ENCODE results near the gene NAV2.

The NAV2 gene

DNA sequence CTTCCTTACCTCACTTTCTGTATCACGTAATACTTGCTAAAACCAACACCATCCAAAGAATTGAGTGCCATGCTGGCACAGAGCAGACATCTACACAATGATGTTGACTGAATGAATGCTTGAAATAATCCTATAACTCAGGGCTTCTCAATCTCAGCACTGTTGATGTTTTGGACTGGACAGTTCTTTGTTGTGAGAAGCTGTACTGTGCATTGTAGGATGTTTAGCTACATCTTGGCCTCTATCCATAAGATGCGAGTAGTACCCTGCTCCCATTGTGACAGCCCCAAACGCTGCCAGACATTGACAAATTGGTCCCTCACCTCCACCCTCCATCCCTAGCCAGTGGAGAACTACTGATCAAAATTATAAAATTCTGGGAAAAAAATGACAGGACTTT, 153.4 kb downstream of the NAV2 start:
- no peak for DNase-seq (ENCODE audit: low spot score)

GRCh38 chr11:19866521-19866920, 153.9 kb downstream of the NAV2 start:
- no peak for DNase-seq (ENCODE audit: low spot score)

DNA sequence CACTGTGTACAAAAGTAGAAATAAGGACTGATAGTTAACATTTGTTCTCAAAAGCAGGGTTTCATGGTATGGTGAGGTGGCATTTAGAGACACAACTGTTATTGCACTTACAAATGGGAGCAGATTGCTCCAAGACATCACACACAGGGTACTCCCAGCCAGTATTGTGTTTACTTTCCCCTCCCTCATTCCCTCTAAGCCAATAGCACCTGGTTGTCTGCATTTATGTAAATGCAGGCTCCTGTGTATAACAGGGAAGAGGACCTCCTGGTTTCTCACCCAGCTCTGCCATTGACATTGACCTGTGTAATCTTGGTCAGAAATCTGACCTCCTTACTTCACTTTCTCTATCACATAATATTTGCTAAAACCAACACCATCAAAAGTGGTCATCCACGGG, 154.4 kb downstream of the NAV2 start:
- no peak for DNase-seq (ENCODE audit: low spot score)

DNA sequence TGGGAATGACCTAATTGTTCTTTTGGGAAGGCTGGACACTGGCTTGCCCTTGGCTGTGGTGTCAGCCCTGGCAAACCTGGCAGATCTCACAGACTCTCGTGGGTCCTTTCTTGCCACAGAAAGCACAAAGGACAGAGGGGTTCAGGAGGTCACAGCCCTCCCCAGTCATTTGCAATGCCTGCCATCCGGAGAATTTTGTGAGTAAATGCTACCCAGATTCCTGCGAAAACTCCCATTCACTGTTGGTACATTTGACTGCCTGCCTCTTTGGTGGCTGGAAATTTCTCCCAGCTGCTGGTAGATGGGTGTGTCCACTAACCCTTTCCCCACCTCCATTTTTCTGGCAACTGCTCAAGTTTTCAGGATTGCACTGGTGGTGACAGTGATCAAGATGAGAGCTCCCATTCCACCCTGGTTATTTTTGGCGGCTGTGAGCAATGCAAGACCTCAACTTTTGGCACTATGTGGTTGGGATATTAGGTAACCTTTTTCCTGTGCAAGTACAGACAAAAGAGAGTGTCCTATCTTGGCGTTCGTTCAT, 155.7 kb downstream of the NAV2 start:
- no peak for DNase-seq (ENCODE audit: low spot score)

DNA sequence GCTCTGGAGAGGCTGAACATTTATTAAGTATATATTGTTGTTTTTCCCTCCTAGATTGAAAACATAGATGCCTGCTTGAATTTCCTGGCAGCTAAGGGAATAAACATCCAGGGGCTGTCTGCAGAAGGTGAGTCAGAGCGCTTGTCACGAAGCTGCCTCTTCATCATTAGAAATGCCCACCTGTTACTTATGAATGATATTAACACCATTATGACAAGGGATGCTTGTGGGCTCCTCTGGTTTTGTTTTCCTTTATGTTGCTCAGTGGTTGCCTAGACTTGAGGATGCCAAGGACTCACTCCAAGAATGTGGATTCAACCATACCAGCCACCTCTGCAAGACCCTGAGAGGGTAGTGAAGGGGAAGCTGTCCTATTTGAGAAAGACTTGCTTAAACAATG, 156.2 kb downstream of the NAV2 start:
- DNase-seq (ENCODE audit: low spot score), result no peak

DNA sequence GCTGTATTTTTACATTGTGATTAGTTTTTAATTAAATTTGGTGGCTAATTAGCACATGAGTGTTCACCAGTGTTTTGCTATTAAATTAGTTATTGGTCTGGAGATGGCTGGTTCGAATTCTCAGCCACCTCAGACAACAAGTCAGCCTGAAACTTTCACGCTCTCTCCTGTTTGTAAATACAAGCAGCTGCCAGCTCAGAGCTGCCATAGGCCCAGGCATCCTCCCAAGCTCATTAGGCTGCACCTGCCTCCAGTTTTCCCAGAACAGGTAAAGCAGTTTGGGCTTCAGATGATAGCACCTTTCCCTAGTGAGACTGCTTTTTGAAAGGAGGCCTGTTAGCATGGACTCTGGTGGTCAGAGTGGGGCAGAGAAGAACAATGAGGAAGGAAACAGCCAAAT, 156.8 kb downstream of the NAV2 start:
- no peak for DNase-seq (ENCODE audit: low spot score)

- DNase-seq (ENCODE audit: low spot score), result no peak
Measured at GRCh38 chr11:19869946-19870589, 157.4 kb downstream of the NAV2 start.

GRCh38 chr11:19871531-19871930, 158.9 kb downstream of the NAV2 start:
- no peak for DNase-seq (ENCODE audit: low spot score)

GRCh38 chr11:19872512-19873145, 160.0 kb downstream of the NAV2 start:
- DNase-seq (ENCODE audit: low spot score), result no peak

- no peak for DNase-seq (ENCODE audit: low spot score)
Measured at GRCh38 chr11:19873730-19874129, 161.1 kb downstream of the NAV2 start.

DNA sequence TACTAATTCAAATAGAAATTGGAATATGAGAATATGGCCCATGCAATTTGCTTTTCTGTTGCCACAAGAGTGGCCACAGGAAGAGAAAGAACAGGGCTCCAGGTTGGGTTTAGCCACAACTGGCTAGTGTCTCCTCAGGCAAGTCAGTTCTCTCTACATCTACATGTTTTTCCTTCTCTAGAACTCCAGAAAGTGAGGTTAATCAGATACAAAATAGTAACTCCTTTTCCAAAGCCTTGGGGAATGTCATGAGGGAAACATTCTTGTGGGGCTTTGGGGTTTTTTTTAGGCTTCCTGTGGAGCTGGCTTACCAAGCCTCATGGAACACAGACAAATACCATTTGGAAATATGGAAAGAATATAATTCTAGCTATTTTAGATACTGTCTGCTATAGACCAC, 161.6 kb downstream of the NAV2 start:
- DNase-seq (ENCODE audit: low spot score), result no peak

GRCh38 chr11:19876750-19877149, 164.1 kb downstream of the NAV2 start:
- DNase-seq (ENCODE audit: low spot score), result no peak

GRCh38 chr11:19878520-19878919, 165.9 kb downstream of the NAV2 start:
- no peak for DNase-seq (ENCODE audit: low spot score)

- DNase-seq (ENCODE audit: low spot score), result no peak
Measured at GRCh38 chr11:19879307-19880087, 166.9 kb downstream of the NAV2 start.

DNA sequence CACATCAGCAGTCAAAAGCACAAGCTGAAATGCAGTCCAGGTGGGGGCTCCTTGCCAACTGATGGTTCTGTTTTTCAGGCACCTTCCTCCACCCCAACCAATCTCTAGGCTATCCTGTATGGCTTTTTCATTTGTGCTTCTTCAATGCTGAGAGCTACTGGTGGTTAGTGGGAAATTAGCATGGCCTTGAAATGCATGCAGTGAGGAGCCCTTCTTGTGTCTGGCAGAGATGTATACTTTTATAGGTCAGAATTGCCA, 167.4 kb downstream of the NAV2 start:
- DNase-seq (ENCODE audit: low spot score), result no peak

GRCh38 chr11:19881177-19881576, 168.5 kb downstream of the NAV2 start:
- DNase-seq (ENCODE audit: low spot score), result no peak

DNA sequence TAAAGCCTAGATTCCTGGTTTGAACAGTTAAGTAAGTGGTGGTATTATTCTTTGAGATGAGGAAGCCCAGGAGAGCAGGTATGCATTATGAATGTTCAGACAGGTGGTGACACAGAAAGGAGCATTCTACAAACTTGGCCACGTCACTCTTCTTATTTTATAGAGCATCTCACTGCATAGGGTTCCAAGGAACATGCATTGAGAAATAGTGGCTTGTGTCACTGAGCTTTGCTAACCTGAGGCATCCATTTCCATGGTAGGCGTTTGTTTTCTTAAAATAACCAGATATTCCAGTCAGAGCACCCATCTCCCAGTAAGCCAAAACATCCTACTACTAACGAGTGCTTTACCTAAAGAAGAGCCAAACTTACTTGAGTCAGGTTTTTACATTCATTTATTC, 169.7 kb downstream of the NAV2 start:
- DNase-seq (ENCODE audit: low spot score), result no peak

DNA sequence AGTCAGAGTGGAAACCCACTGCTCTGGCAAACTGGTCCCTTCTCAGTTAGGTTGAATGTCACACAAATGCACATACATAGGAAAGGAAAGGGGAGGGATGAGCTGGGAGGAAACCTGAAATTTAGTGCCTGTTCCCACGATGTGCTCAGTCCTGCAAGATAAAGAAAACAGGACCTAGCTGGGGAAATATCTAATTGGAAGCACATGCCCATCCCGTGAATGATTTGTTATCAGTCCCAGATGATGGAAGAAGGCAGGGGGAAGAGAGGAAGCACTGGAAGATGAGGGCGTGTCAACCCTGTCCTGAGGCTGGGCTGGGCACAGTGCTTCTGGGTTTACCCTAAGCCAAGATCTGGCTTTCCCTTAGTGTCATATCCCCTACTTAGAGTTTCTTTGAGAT, 173.9 kb downstream of the NAV2 start:
- DNase-seq (ENCODE audit: low spot score), result no peak

DNA sequence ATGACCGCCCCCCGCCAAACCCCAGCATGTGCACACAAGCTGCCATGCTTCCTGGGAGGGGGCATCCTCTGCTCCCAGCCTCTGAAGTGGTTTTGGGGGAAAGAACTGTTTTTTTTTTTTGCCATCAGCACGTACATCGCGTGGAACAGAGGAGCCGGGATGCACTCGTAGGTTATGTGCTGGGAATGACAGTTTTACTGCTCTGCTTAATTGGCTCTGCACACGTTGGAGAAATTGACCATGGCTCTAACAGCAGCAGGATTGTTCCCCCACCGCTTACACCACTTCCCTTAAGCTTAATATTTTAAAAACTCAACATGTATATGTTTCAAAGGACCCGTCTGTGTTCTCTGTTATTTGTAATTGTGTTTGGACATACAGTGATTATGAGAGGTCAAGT, 175.2 kb downstream of the NAV2 start:
- no peak for DNase-seq (ENCODE audit: low spot score)

DNA sequence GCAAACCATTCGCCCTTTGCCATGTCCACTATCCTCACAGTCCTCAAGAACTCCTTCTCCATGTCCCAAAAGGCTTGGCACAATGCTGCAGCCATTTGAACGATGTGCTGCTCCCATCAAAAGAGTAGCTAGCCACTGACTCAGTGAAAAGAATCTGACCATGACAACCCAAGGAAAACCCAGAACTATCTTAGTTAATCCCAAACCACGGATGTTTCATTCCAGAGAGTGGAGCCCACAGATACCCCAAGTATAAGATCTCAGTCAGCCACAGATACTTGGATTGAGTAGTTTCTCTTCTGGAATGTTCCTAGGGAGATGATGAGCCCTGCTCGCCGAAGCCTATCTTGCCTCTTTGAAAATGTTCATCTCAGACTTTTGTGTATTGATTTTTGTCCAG, 176.9 kb downstream of the NAV2 start:
- DNase-seq (ENCODE audit: low spot score), result no peak

DNA sequence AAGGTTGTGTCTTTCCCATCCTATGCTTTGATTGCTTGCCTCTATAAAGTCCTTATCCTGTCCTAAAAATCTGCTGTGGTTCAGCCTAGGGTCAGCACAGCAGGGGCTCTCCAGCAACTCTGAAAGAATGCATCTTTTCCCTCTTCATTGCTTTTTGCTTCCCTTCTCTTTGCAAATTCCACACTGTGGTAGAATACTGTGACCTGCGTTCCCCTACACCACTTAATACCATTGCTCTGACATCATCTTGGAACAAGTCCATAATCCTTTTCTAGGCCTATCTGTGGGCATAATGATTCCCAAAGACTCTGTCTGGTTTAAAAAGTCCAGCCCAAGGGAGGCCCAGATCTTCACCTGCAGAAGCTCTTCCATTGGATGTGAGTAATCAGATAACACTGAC, 177.7 kb downstream of the NAV2 start:
- no peak for DNase-seq (ENCODE audit: low spot score)

GRCh38 chr11:19891022-19891421, 178.4 kb downstream of the NAV2 start:
- no peak for DNase-seq (ENCODE audit: low spot score)

- DNase-seq (ENCODE audit: low spot score), result no peak
Measured at GRCh38 chr11:19892387-19892786, 179.8 kb downstream of the NAV2 start.
